ENCODE results near the gene ZNF667.

The ZNF667 gene

DNA sequence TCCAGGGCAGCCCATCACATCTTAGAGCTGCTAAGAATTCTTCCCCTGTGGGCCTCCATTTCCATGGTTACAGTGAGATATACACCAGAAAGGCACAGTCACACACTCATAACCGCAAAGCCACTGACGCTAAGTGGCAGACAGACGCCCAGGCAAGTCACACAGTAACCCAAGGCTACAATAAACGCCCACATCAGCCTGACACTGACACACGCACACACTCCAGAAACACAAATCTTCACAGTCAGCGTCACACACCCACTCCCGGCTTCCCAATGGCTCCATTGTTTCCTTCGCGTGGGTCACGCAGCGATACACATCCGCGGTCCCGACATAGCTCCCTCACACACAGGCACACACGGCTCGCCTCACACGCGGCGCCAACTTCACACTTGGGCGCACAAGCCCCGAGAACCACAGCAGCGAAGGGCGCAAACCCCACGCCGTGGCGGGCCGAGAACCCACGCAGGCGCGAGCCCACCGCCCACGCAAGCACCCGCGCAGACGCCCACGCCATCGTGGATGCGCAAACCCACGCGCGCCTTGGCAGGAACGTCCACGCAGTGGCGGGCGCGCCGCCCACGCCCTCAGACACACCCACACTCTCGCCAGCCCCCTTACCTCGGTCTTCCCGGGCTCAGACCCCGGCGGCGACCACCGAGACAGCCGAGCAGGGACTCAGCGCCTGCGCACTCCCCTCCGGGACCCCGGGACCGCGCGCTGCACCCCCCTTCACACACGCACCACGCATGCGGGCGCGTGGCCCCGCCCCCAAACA, at the start of gene ZNF667:
Gene ZNF667, minus strand, starts transcription at position 695 of the 778 bp plus-strand sequence. CDS start 14,975 bp downstream, outside the sequence.
- in situ Hi-C loops (cut with MboI; ENCODE audit: low sequenced_read_pairs) = no loop called here

DNA sequence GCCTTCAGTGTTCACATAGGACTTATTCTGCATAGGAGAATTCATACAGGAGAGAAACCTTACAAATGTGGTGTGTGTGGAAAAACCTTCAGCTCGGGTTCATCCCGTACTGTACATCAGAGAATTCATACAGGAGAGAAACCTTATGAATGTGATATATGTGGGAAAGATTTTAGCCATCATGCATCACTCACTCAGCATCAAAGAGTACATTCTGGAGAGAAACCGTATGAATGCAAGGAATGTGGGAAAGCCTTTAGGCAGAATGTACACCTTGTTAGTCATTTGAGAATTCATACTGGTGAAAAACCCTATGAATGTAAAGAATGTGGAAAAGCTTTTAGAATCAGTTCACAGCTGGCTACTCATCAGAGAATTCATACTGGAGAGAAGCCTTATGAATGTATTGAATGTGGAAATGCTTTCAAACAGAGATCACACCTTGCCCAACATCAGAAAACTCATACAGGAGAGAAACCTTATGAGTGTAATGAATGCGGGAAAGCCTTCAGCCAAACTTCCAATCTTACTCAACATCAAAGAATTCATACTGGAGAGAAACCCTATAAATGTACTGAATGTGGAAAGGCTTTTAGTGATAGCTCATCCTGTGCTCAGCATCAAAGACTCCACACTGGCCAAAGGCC, 48.2 kb upstream of the ZNF667 start:
- in situ Hi-C loops (cut with MboI; ENCODE audit: low sequenced_read_pairs) = no loop called here

- in situ Hi-C loops (cut with MboI; ENCODE audit: low sequenced_read_pairs) = no loop called here
Observed at GRCh38 chr19:56508290-56508778, 31.2 kb upstream of the ZNF667 start.

DNA sequence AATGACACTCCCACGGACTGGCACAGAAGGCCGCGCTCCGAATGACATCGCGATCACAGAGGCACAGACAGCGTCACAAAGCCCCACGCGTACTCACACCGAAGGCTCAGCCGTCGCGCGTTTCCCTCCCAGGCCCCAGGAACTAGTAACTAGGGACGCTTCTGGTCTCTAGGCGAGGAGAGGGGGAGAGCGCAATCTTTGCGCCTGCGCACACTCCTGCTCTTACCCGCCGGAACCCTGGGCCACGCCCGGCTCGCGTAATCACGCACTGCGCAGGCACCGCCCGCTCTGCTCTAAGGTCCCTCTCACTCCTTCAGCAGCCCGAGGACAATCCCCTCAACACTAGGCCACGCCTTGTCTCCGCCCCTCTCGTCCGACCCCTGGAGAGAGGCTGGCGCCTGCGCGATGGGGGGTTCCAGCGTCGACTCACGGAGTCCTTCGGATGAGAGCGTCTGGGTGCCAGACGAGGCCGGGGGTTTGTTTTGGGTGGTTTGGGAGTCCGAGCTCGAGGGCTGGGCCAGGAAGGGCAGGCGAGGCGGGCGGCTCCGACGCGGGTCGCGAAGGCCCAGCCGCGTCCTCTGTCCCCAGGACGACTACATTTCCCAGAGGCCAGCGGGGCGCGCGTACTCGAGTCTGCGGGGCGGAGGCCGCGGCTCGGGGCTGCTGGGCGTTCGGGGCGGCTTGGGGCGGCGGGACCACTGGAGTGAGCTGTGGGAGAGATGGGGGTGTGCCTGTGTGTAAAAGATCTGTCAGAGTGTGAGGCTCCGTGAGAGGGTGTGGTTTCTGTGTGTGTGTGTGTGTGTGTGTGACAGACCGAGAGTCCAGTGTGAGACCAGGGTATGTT, 30.5 kb upstream of the ZNF667 start, which contains the start of gene ZNF471:
Gene ZNF471, plus strand, starts transcription at position 410 of the 844 bp plus-strand sequence. CDS start 3,717 bp downstream, outside the sequence.
- in situ Hi-C loops (cut with MboI; ENCODE audit: low sequenced_read_pairs) = no loop called here

GRCh38 chr19:56504581-56504980, 27.4 kb upstream of the ZNF667 start:
- in situ Hi-C loops (cut with MboI; ENCODE audit: low sequenced_read_pairs) = no loop called here

- in situ Hi-C loops (cut with MboI; ENCODE audit: low sequenced_read_pairs) = no loop called here
Observed at GRCh38 chr19:56491399-56491798, 14.3 kb upstream of the ZNF667 start.

DNA sequence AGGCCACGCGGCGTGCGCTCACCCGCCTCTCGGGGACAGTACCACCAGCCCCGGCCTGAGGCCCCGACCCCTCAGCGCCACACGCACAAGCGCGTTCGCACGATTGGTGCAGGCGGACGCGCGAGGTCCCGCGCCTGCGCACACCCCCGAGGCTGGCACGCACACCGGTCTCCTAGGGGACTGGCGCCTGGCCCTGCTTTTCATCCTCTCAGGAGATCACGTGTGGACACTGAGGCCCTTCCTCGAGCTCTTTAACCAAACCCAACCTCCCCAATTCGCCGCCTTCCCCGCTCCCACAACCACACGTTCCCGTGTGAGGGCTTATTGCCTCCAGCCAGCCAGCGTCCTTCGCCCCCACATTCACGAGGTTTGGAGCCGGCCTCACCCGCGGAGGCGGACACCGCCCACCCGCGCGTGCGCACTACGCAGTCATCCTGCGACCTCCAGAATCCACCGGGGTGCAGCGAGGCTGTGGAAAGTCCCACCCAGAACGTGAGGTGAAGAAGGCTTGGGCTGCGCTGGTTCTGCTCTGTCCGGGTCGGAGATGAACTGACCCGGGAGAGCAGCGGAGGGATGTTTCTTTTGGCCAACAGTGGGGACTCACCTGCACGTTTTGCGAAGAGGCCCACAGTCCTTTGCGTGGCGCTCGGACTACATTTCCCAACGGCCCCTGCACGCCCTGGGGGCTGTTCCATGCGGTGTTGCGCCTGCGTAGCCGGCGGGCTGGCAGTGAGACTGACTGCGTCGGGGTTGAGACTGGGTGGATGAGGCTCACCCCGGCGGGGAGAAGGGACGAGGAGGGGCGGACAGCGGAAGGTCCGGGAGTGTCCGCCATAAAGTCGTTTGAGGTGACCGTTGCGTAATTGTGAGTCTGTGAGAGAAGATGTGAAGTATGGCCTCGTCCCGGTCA, 539 bp upstream of the ZNF667 start:
- in situ Hi-C loops (cut with MboI; ENCODE audit: low sequenced_read_pairs) = no loop called here

DNA sequence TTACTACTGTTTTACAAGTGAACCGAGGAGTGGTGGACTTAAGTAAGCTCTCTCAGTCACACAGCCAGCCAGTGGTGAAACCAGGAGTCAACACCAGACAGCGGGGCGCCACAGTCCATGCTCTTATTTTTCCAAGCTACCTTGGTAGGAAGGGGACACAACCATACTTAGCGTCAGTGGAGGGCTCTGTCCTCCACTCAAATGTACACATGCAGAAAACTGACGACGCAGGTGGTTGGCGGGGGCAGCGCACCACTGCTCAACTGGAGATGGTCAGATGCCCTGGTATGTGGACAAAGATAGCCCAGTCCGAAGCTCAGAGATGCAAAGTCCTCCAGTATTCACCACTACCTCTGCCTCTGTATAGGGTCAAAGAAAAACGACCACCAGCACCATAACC, 1.1 kb downstream of the ZNF667 start:
- in situ Hi-C loops (cut with MboI; ENCODE audit: low sequenced_read_pairs) = no loop called here

GRCh38 chr19:56474308-56474707, 2.8 kb downstream of the ZNF667 start:
- in situ Hi-C loops (cut with MboI; ENCODE audit: low sequenced_read_pairs) = no loop called here

GRCh38 chr19:56441206-56441792, 35.8 kb downstream of the ZNF667 start:
- in situ Hi-C loops (cut with MboI; ENCODE audit: low sequenced_read_pairs) = no loop called here

DNA sequence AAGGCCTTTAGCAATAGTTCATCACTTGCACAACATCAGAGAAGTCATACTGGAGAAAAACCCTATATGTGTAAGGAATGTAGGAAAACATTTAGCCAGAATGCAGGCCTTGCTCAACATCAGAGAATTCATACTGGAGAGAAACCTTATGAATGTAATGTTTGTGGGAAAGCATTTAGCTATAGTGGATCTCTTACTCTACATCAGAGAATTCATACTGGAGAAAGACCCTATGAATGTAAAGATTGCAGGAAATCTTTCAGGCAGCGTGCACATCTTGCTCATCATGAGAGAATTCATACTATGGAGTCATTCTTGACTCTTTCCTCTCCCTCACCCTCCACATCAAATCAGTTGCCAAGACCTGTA, 53.2 kb downstream of the ZNF667 start:
- in situ Hi-C loops (cut with MboI; ENCODE audit: low sequenced_read_pairs) = no loop called here

DNA sequence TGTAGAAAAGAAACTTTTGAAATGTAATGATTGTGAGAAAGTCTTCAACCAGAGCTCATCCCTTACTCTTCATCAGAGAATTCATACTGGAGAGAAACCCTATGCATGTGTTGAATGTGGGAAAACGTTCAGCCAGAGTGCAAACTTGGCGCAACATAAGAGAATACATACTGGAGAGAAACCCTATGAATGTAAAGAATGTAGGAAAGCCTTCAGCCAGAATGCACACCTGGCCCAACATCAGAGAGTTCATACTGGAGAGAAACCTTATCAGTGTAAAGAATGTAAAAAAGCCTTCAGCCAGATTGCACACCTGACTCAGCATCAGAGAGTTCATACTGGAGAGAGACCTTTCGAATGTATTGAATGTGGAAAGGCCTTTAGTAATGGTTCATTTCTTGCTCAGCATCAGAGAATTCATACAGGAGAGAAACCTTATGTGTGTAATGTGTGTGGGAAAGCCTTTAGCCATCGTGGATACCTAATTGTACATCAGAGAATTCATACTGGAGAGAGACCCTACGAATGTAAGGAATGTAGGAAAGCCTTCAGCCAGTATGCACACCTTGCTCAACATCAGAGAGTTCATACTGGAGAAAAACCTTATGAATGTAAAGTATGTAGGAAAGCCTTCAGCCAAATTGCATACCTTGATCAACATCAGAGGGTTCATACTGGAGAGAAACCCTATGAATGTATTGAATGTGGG, 53.7 kb downstream of the ZNF667 start:
- in situ Hi-C loops (cut with MboI; ENCODE audit: low sequenced_read_pairs) = no loop called here

DNA sequence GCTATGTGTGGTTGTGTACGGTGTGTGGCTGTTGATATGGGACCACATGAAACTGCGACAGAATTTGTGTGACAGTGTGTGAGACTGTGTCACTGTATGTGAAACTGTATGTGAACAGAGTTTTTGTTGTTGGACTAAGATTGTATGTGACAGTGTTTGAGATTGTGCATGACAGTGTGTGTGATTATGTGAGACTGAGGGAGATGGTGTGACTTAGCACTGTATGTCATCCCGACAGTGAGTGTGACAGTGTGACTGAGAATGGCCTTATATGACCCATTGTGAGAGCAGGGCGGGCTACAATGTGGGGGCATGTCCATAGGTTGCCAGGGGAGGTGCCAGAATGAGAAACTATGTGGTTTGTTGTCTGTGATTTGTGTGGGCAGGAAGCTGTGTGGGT, 72.1 kb downstream of the ZNF667 start:
- in situ Hi-C loops (cut with MboI; ENCODE audit: low sequenced_read_pairs) = no loop called here

GRCh38 chr19:56404705-56405056, 72.5 kb downstream of the ZNF667 start:
- in situ Hi-C loops (cut with MboI; ENCODE audit: low sequenced_read_pairs) = no loop called here

- in situ Hi-C loops (cut with MboI; ENCODE audit: low sequenced_read_pairs) = no loop called here
Observed at GRCh38 chr19:56403764-56404704, 73.1 kb downstream of the ZNF667 start, which contains the start of gene ZNF583. TSS of gene ZNF583 (plus strand) at chr19:56404332. CDS start at chr19:56407115, 2,783 bp downstream.

DNA sequence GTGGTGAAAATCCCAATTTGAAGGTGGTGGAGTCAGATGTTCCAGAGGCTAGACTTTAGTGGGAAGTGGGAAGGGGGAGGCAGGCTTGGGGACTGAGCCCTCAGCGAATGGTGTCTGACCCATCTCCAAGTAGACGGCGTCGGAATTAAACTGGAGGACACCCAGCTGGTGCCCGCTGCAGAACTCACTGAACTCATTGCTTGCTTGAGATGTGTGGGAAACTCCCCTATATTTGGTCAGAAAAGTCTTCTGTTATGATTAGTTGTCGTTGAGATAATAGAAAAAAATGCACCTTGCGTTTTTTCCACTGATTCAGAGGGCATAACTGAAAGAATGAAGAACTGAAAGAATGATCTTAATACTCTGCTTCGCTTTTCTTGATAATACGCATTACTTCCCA, 73.9 kb downstream of the ZNF667 start:
- in situ Hi-C loops (cut with MboI; ENCODE audit: low sequenced_read_pairs) = no loop called here

GRCh38 chr19:56400485-56400884, 76.7 kb downstream of the ZNF667 start:
- in situ Hi-C loops (cut with MboI; ENCODE audit: low sequenced_read_pairs) = no loop called here

GRCh38 chr19:56398809-56399208, 78.3 kb downstream of the ZNF667 start:
- in situ Hi-C loops (cut with MboI; ENCODE audit: low sequenced_read_pairs) = no loop called here

All from hTERT RPE-1 (cell line).